AG09319 (cell line): ENCODE results near the gene RAB5B.
"Not testable (repeated sequence)": the region's sequence is repeated elsewhere in the genome, so short reads cannot be mapped to it uniquely, and the experiment has no call there.

Source experiments
- DNase-seq: peaks from one replicate; pipeline ENCODE4 v3.0.0-alpha.2; 2010; ENCODE audit warnings: low read depth; ENCODE audit errors: extremely low read depth
- TF ChIP-seq, protein P1 (sequence below): IDR thresholded peaks from 2 replicates; pipeline ENCODE4 v1.5.1; 2011; ENCODE audit warnings: low read depth, mild to moderate bottlenecking, inconsistent platforms, low read length, moderate library complexity

Gene RAB5B

DNA sequence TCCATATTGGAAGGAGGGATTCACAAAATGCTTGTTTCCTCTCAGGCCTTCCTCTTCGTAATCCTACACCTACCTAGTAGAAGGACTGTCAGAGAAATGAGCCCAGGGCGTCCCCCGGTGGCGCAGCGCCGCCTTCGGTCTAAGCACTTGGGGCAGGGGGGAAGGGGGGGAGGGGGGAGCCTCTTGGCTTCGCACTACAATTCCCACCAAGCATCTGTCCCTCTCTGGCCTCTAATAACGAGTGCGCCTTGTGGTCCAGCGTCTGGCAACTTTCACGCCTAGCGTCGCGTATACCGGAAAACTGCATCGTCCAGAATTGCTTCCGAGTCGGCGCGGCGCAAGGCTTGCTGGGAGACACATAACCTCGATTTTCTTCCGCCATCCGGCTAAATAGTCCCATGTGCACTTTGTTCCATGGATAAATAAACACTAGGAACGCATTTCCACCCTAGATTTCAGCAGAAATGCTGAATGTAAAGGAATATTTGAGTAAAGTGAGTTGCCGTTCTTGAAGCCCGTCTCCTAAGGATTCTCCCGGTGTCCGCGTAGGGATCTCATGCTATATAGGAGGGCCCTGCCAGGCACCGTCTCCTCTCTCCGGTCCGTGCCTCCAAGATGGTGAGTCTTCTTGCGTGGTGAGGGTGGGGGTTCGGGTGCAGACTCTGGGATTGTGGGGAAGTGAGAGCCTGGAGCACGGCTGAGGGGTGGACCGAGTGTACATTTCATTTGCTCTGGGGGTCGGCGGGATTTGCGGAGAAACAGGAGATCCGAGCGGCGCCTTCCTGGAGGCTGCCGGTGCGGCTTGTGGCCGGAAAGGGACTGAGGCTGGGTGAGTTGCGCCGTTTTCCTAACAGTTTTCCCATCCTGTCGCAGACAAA is 67.9 kb downstream of the RAB5B start, which contains the start of gene RPS26:
Gene RPS26 (plus strand): TSS at position 367 of the 878 bp plus-strand sequence. CDS start 249 bp downstream, at position 616.
- TF ChIP-seq, protein P1, sequence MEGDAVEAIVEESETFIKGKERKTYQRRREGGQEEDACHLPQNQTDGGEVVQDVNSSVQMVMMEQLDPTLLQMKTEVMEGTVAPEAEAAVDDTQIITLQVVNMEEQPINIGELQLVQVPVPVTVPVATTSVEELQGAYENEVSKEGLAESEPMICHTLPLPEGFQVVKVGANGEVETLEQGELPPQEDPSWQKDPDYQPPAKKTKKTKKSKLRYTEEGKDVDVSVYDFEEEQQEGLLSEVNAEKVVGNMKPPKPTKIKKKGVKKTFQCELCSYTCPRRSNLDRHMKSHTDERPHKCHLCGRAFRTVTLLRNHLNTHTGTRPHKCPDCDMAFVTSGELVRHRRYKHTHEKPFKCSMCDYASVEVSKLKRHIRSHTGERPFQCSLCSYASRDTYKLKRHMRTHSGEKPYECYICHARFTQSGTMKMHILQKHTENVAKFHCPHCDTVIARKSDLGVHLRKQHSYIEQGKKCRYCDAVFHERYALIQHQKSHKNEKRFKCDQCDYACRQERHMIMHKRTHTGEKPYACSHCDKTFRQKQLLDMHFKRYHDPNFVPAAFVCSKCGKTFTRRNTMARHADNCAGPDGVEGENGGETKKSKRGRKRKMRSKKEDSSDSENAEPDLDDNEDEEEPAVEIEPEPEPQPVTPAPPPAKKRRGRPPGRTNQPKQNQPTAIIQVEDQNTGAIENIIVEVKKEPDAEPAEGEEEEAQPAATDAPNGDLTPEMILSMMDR: peak; percentile 42
- DNase-seq: peak; percentile 99

DNA sequence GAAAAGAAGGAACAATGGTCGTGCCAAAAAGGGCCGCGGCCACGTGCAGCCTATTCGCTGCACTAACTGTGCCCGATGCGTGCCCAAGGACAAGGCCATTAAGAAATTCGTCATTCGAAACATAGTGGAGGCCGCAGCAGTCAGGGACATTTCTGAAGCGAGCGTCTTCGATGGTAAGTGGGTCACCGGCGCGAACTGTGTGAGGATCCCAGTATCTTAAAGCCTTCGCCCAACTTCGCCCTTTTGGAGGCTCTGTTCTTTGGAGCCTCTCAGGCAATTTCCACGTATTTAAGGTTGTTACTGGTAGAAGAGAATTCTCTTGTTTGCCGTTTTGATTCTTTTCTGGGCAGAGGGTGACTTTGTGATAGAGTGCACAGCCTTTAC is 68.5 kb downstream of the RAB5B start:
- DNase-seq: not testable (repeated sequence)

DNA sequence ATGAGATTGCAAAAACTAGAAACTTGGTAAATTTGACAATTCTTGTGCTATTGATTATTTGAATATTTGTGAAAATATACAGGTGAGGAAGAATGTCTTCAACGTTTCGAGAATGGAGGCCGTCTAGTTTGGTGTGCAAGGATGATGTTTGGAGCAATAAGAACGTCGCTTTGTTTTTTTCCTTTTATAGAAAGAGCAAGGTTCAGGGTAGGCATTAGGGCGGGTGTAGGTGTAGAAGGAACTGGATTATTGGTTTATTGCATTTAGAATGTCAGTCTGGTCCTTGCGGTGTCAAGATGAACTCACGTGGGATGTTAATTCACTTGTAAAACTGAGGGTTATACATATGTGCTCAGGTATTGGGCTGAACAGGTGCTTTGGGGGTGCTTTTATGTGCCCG is 69.0 kb downstream of the RAB5B start:
- DNase-seq: no peak
- TF ChIP-seq, protein P1: no peak
